SW 1271 (cell line): ENCODE data around the gene POLR3H.
A peak's percentile ranks its signal among the peaks of the same experiment; 100 is the strongest.
"Not testable (repeated sequence)": the region's sequence is repeated elsewhere in the genome, so short reads cannot be mapped to it uniquely, and the experiment has no call there.

ENCODE experiments used
- DNase-seq, 2 experiments: peaks; one replicate each; lab custom pipeline; 2025; lab: John Stamatoyannopoulos, UW

POLR3H gene, protein sequence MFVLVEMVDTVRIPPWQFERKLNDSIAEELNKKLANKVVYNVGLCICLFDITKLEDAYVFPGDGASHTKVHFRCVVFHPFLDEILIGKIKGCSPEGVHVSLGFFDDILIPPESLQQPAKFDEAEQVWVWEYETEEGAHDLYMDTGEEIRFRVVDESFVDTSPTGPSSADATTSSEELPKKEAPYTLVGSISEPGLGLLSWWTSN

DNA sequence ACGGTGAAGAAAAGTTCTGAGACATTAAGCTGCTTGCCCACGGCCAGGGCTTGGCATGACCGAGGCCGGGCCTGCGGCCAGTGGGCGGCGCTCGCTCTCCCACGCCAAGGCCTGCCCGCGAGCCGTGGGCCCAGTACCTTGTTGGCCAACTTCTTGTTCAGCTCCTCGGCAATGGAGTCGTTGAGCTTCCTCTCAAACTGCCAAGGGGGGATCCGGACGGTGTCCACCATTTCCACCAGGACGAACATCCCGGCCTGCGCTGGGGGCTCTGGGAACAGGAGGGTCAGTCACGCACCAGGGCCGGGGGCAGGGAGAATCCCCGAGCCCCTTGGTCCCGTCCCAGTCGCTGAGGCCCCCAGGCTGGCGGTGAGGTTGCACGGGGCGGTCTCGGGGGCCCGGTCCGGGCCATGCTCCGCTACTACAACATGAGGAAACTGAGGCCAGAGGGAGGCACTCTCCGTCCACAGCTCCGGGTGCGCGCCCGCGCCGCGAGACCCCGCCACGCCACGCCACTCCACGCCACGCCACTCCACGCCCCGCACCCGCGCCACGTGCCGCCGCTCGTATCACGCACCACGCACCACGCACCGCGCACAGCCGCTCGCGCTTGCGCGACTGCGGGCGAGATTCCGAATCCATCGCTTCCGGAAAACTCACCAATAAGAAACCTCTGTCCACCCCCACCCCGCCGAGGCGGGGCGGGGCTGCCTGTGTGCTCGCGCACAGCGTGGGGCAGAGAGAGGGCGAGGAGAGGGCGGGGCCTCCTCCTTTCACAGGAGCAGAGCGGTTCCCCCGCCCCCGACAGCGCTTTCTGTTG is at the start of gene POLR3H:
POLR3H (minus strand) TSS at position 617 of the 817 bp plus-strand sequence; CDS start at position 248, 369 bp downstream.
- DNase-seq: peak; percentile 87 to 92

DNA sequence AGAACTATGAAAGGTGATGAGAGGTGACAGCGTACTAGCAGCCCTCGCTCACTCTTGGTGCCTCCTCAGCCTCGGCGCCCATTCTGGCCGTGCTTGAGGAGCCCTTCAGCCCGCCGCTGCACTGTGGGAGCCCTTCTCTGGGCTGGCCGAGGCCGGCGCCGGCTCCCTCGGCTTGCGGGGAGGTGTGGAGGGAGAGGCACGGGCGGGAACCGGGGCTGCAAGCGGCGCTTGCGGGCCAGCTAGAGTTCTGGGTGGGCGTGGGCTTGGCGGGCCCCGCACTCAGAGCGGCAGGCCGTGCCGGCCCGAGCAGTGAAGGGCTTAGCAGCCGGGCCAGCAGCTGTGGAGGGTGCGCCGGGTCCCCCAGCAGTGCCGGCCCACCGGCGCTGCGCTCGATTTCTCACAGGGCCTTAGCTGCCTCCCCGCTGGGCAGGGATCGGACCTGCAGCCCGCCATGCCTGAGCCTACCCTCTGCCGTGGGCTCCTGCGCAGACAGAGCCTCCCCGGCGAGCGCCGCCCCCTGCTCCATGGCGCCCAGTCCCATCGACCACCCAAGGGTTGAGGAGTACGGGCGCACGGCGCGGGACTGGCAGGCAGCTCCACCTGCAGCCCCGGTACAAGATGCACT is 49.2 kb upstream of the POLR3H start:
- DNase-seq: not testable (repeated sequence)

DNA sequence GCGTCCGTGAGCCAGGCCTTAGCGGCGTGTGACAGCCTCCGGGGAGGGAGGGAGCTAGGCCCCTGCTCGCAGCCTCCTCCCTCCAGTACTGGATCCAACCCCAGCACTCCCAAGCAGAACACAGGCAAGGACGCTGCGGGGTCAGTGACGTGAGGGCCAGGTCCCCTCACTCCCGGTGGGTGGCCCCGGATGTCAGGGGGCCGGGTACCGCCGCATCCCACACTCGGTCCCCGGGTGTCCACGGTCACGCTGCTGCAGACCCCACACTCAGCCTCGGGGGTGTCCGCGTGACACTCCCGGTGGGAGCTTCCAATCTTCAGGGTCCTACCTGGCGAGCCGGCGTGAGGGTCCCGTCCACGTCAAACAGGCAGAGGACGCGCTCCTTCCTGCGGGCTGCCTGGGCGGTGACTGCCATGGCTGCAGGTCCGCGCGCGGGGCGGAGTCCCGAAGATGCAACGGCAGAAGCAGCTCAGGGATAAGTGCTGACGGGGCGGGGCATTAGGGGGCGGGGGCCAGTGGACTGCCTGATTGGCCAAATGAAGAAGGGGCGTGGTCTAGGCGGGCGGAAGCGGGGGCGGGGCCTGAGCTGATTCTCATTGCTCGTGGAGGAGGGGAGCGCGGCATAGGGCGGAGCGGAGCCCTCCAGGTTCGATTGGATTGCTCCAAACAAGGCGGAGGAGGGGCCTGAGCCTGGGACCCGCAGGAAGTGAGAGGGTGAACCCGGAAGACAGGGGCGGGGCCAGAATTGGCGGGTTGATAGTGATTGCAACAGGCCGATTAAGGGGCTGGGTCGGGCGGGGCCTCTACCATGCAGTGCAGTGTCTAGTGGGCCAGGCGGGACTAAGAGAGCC is 45.3 kb upstream of the POLR3H start, which contains the start of gene PMM1:
PMM1 (minus strand) TSS at position 450 of the 851 bp plus-strand sequence; CDS start at position 415, 35 bp downstream.
- peak; percentile 93 to 98 for DNase-seq

DNA sequence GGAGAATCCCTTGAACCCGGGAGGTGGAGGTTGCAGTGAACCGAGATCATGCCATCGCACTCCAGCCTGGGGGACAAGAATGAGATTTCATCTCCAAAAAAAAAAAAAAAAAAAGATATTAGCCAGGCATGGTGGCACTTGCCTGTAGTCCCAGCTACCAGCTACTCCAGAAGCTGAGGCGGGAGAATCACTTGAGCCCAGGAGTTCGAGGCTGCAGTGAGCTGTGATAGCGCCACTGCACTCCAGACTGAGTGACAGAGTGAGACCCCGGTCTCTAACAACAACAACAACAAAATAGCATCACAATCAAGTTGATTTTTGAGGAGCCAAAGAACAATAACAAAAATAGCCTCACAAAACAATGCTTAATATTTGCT is 43.1 kb upstream of the POLR3H start:
- no peak for DNase-seq

DNA sequence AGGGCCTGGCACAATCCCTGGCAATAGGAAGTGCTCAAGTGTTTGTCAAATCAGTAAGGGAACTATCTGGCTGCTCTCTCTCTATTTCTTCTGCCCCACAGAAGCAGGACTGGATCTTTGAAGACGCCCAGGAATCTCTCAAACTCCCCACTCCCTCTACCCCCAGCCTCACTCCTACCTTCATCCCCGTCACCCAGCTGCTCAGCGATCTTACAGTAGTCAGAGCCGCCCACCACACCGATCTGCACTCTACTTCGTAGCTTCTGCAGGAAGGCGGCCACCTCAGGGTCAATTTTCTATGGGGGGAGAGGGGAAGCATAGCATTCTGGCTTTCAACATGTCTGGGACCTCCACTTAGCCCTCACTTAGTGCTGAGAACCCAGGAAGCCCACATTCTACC is 41.6 kb upstream of the POLR3H start:
- DNase-seq: no peak

DNA sequence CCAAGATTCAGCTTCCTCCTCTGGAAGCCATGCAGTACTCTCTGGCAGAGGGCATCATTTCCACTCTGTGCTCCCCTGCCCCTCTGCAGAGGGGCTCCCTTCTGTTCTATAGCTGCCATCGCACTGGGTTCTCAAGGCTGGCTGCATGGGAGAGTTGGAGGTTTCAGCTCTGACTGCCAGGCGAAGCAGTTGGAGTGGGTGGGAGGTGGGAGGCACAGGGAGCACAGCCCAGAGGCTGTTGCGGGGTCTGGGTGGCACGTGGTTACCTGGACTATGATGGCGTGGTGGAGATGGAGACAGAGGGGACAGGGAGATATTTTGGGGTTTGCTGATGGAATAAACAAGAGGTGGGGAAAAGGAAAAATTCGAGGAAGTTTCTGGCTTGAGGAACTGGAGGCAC is 40.6 kb upstream of the POLR3H start:
- DNase-seq: no peak

DNA sequence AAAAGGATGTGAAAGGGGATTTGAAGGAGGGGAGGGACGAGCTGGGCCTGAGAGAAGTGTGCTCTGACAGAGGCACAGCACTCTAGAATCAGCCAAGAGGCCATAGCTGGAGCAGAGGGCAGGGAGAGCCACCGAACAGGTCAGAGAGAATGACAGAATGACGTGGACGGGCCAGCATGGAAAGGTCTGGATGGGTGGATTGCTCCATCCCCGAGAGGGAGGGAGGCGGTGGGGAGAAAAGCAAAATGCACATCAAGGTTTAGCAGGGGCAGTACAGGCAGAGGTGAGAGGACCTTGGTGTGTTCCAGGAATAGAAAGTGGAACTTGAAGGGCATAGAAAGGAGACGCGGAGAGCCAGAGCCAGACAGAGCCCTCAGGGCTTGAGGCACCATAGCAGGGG is 38.4 kb upstream of the POLR3H start:
- DNase-seq: no peak

DNA sequence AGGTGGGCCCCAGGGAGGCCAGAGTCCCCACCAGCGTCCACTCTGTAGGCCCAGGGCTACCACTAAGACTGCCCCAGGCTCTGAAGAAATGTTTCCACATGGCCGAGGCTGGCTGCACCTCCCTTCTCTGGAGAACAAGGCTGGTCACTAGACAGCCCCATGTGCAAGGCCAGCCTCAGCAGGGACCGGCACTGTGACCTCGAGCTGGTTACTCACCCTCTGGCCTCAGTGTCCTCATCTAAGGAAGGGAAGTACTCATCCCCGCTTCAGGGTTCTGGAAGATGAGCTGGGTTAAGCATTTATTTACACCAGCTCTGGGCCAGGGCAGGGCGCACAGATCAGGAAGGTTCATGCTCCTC is 35.7 kb upstream of the POLR3H start:
- no peak for DNase-seq

DNA sequence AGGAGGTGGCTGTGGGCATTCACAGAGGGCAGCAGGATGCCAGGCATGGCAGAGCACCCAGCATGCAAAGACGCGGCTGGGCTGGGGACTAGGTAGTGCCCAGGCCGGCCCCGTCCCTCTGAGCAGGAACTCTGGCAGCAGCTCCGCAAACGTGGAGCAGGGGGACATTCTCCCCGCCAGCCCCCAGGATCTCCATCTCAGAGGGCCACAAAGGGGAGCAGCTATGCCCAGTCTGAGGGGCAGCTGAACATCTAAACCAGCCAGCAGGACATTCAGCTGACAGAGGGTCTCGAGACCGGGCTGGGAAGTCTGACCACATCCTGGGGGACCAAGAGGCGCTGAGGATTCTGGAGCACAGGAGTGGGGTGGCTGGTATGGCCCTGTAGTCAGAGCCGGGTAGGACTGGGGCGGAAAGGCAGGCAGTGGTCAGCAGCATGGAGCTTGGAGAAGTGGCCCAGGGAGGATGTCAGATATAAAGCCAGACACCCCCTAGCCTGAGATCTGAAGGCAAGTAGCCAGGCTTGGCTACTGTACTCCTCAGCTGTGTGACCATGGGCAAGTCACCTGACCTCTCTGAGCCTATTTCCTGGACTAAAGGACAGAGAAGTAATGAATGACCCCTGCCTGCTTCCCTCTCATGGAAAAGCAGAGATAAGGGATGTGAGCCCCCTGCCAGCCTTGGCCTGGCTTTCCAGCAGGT is 35.2 kb upstream of the POLR3H start:
- no peak for DNase-seq

DNA sequence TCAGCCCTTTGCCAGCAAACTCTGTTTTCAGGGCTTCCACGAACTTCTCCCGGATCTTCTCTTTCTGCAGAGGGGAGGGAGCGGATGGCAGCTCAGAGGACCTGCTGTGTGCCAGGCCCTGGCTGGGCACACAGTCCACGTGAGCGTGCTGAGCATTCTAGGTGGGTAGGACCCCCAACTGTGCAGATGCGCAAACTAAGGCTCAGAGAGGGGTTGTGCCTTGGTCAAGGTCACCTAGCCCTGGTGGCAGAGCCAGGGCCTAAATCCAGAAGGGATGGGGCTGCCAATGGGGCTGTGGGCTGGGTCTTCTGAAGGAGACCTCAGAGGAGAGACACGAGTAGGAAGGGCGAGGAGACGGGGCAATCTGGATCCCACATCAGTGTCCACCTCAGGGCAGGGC is 34.5 kb upstream of the POLR3H start:
- DNase-seq: no peak

DNA sequence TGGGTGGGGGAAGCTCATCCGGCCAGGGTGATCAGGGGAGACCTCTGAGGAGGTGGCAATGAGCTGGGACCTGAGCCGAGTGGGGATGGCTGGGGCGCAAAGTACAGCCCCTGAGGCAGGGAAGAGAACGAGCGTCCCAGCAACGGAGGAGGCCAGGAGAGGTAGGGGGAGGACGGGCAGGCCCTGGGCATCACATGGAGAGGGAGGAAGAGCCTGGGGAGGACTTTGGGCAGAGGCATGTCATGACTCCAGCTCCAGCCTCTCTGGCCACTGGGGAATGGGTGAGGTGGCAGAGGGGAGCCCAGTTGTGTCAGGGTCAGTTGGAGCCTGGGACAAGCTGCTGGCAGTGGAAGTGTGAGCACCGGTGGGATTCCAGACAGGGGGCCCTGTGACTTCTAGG is 33.8 kb upstream of the POLR3H start:
- no peak for DNase-seq

DNA sequence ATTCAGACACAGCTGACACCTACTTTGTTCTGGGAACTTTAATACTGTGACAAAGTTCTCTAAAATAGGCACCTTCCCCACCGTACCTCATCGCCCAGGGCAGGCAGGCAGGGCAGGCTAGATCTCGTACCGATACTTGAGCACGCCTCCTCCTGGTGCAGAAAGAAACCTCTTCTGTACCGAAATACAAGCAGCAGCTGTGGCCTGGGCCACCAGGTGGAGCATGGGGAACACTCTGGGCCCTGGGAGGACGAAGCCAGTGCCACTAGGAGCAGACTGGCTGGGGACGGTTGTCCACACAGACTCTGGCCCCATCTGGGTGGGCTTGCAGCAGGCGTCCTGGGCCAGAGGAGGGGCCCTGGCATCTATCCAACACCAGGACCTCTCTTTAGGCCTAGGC is 32.6 kb upstream of the POLR3H start:
- DNase-seq: peak in 1 of 2 experiments; percentile 35

DNA sequence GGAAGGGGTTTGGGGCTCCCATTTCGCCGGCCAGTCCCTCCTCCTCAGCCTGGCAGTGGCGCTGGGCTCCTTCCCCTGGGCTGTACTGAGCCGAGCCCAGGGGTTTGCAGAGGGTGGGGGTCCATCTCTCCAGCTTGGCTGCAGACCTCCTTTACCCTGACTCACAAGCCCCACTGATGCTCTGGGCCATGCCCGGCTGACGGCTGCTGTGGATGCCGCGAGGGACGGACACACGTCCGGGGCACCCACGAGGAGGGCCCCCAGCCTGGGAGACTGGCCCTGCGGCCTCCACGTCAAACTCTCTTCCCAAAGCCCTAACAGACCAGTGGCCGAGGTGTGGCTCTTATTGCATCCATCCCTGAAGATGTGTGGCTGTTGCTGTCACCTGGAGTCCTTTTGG is 31.3 kb upstream of the POLR3H start:
- DNase-seq: no peak

DNA sequence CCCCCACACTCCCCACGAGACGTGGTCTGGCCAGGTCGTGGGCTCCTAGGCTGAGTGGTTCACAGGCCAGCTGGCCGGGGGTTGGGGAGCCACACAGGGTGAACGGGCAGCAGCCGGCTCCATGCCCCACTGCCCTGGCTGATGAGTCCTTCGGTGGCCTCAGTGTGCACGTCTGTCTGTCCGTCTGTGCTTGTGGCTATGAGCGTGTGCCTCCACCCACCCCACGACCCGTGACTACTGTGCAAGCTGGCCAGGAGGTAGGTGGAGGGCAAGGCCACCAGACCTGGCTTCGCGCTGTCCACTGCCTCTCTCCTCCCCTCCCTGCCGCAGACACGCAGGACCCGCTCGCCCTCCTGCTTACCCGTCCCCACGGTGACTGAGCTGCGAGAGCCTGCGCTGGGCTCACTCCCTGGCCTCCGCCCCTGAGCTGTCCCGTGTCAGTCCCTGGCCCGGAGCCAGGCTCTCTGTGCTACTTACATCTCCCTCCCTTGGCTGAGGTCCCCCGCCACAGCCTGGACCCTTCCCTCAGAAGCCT is 30.6 kb upstream of the POLR3H start:
- DNase-seq: no peak

DNA sequence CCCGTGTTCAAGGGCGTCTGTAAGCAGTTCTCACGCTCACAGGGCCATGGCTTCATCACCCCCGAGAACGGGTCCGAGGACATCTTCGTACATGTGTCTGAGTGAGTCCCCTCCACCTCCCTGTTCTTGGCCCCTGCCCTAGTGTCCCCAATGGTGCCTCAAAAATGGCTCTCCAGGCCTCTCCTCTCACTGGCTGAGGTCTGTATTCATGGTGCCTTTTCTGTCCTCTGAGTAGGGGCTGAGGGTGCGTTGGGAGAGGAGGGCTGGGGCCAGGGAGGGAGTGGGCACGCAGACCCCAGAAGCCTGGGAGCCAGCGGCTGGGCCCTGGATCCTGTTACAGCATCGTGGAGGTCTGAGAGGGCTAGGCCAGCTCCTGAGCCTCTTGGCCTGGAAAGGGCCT is 29.4 kb upstream of the POLR3H start:
- no peak for DNase-seq

DNA sequence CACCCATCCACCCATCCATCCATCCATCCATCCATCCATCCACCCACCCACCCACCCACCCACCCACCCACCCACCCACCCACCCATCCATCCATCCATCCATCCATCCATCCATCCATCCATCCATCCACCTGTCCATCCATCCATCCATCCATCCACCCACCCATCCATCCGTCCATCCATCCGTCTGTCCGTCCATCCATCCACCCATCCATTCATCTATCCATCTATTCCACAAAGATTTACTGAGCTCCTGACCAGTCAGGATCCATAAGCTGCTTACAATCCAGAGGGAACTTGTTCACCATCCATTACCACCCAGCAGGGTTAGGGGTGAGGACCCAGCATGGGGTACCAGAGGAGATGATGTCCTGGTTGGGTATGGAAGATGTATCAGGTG is 28.0 kb upstream of the POLR3H start:
- not testable (repeated sequence) for DNase-seq

DNA sequence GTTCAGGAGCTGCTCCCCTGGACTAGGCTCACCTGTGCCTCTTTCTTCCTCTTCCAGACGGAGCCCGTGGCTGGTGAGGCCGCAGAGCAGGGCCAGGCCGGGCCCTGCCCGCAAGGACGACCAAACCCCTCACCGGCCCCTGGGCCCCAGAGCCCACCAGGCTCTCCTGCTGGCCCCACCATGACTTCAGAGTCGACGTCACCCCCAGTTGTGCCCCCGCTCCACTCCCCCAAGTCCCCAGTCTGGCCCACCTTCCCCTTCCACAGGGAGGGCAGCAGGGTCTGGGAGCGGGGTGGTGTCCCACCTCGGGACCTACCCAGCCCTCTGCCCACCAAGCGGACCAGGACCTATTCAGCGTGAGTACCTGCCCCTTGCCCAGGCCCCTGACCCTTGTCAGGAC is 27.5 kb upstream of the POLR3H start:
- no peak for DNase-seq

DNA sequence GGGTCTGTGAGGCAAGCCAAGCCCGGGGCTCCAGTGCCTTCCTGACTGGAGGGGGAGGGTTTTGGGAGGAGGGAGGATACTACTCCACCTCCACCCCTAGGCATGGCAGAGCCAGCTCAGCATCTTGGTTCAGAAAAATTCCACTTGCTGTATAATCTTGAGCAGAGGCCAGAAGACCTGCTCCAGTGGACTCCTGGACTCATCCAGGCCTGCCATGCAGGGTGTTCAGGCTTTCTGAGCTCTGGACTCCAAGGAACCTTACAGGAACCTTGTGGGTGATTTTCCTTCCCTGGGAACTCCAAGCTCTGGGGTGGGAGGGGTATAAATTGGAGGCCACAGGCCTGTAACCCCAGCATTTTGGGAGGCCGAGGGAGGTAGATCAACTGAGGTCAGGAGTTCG is 26.0 kb upstream of the POLR3H start:
- no peak for DNase-seq

DNA sequence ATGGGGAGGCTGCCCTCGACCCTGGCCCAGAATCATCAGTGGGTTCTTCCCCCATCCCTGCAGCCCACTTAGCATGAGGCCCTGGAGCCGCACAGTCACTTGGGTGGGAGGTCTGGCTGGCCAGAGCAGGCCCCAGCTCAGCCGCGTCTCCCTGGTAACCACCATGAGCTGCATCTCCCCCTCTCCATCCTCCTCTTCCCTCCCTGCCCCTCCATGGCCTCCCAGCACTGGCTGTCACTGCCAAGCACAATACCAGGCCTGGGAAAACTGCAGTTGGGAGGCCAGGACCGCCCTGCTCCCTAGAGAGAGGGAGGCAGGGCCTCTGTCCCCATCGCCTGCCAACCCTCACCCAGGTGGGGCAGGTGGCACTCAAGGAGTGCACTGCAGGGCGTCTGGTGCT is 24.5 kb upstream of the POLR3H start:
- DNase-seq: no peak

DNA sequence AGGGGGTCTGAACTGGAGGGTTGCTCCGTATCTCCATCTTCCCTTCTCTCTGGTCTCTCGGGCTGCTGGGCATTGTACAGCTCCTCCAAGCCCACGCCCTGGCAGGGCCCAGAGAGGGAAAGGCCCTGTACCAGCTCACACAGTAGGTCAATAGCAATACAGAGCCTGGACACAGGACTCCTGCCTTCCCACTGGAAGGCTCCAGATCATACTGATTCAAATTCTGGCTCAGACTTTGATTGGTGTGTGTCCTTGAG is 23.2 kb upstream of the POLR3H start:
- DNase-seq: no peak

DNA sequence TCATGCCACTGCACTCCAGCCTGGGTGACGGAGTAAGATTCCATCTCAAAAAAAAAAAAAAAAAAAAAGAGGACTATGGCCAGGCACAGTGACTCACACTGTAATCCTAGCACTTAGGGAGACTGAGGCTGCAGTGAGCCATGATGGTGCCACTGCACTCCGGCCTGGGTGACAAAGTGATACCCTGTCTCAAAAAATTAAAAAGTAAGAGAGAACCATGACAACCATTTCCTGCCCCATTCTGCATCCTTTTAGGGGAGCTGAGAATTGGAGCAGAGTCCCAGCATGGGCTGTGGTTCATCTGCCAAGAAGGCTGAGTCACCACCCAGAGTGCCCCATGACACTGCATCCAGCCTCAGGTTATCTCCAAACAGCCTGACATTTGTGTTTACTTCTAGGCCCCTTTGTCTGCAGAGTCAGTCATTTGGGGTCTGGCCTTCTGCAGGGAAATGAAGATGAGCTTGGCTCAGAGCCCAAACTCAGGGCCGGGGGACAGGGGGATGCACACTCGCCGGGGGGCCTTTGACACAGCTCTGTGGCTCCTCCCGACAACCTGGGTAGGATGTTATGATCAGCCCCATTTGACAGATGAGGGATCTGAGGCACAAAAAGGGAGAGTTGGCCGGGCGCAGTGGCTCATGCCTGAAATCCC is 21.3 kb upstream of the POLR3H start:
- DNase-seq: peak in 1 of 2 experiments; percentile 55
